Kidney epithelial cell (primary cell): ENCODE data around the gene PLD1. TPM values are rescaled to one million over a fixed set of nuclear protein-coding genes. Genes with fewer than 3 reads are reported as not detected.

Experiments used
- DNase-seq: peaks from one replicate; pipeline ENCODE4 v3.0.0-alpha.2; 2010; ENCODE audit warnings: low read depth
- H3K27me3 ChIP-seq: 2 replicates; pipeline ENCODE4 v1.6.0; 2011; ENCODE audit warnings: low read length; ENCODE audit not compliant: control insufficient read depth, insufficient read depth
- H3K36me3 ChIP-seq: 2 replicates; pipeline ENCODE4 v1.5.1; 2011; ENCODE audit warnings: low read length; ENCODE audit not compliant: control insufficient read depth, insufficient read depth
- H3K4me3 ChIP-seq: 2 replicates; pipeline ENCODE4 v1.5.1; 2011; ENCODE audit warnings: low read depth, mild to moderate bottlenecking, control low read depth, low read length
- CTCF ChIP-seq: IDR thresholded peaks from 2 replicates; pipeline ENCODE4 v1.5.1; 2011; ENCODE audit warnings: mild to moderate bottlenecking, moderate library complexity, low read length, control low read depth, inconsistent platforms; ENCODE audit not compliant: insufficient read depth, poor library complexity, severe bottlenecking
- total RNA-seq: library from RNA; depleted of rRNA; stranded (reverse); fragments of >200 nt; gene quantifications from 2 replicates; pipeline ENCODE4 v1.2.3, GENCODE V29; 2015

Gene PLD1
- total RNA-seq, 1 donor from 2014 or later, result 5.8 TPM

- no peak overlapping the region for H3K4me3 ChIP-seq
- H3K36me3 ChIP-seq, result no peaks in the 10 kb centered on the region
- DNase-seq, result no peak
- TF ChIP-seq CTCF, result no peak
- no peaks in the 10 kb centered on the region for H3K27me3 ChIP-seq
Measured at GRCh38 chr3:171844873-171845272, 34.6 kb upstream of the PLD1 start.

- H3K4me3 ChIP-seq, result no peak within 1 kb of the TSS
- no peaks in the 10 kb centered on the region for H3K27me3 ChIP-seq
- TF ChIP-seq CTCF, result no peak
- no peaks in the 10 kb centered on the region for H3K36me3 ChIP-seq
- no peak for DNase-seq
Measured at GRCh38 chr3:171842864-171843518, 32.7 kb upstream of the PLD1 start, which contains the start of gene TMEM212. TMEM212 (plus strand) TSS chr3:171843349; CDS start chr3:171843384, 35 bp downstream.

- no peaks in the 10 kb centered on the region for H3K27me3 ChIP-seq
- no peak for DNase-seq
- no peak overlapping the region for H3K4me3 ChIP-seq
- no peaks in the 10 kb centered on the region for H3K36me3 ChIP-seq
- no peak for TF ChIP-seq CTCF
Measured at GRCh38 chr3:171841620-171842000, 31.3 kb upstream of the PLD1 start.

GRCh38 chr3:171840811-171841619 is 30.7 kb upstream of the PLD1 start:
- no peak overlapping the region for H3K4me3 ChIP-seq
- H3K36me3 ChIP-seq, result no peaks in the 10 kb centered on the region
- TF ChIP-seq CTCF, result no peak
- no peaks in the 10 kb centered on the region for H3K27me3 ChIP-seq
- DNase-seq, result no peak

GRCh38 chr3:171840445-171840810 is 30.1 kb upstream of the PLD1 start:
- H3K36me3 ChIP-seq, result no peaks in the 10 kb centered on the region
- no peak for DNase-seq
- no peak for TF ChIP-seq CTCF
- H3K27me3 ChIP-seq, result no peaks in the 10 kb centered on the region
- H3K4me3 ChIP-seq, result no peak overlapping the region
